GM12891 (cell line): ENCODE measurements around the gene CDCA3.
A peak's percentile ranks its signal among the peaks of the same experiment; 100 is the strongest.
"Not testable (repeated sequence)": the region's sequence is repeated elsewhere in the genome, so short reads cannot be mapped to it uniquely, and the experiment has no call there.

Source experiments
- DNase-seq: peaks from one replicate; pipeline ENCODE4 v3.0.0; 2011; ENCODE audit warnings: low spot score; ENCODE audit not compliant: insufficient read length
- FAIRE-seq: peaks from 2 replicates; lab custom pipeline; 2011; peaks lifted over from hg19 to GRCh38; lab: Jason Lieb, UNC
- PAX5 ChIP-seq: IDR thresholded peaks from 2 replicates; pipeline ENCODE4 v1.6.1; 2011; ENCODE audit warnings: low read length, moderate library complexity, mild to moderate bottlenecking; ENCODE audit not compliant: insufficient read depth, severe bottlenecking
- POLR2A ChIP-seq: IDR thresholded peaks from 2 replicates; pipeline ENCODE4 v1.6.1; 2011; ENCODE audit warnings: low read depth, low read length, control low read depth
- POLR2AphosphoS5 ChIP-seq: IDR thresholded peaks from 2 replicates; pipeline ENCODE4 v1.6.1; 2011; ENCODE audit warnings: low read depth, low read length, control low read depth
- POU2F2 ChIP-seq: IDR thresholded peaks from 2 replicates; pipeline ENCODE4 v1.6.1; 2011; ENCODE audit warnings: low read depth, mild to moderate bottlenecking, control low read depth, low read length, moderate library complexity
- SPI1 ChIP-seq: IDR thresholded peaks from 2 replicates; pipeline ENCODE4 v1.6.1; 2011; ENCODE audit warnings: low read depth, low read length, control low read depth
- TAF1 ChIP-seq: IDR thresholded peaks from 2 replicates; pipeline ENCODE4 v1.6.1; 2011; ENCODE audit warnings: low read depth, low read length, control low read depth

The CDCA3 gene

DNA sequence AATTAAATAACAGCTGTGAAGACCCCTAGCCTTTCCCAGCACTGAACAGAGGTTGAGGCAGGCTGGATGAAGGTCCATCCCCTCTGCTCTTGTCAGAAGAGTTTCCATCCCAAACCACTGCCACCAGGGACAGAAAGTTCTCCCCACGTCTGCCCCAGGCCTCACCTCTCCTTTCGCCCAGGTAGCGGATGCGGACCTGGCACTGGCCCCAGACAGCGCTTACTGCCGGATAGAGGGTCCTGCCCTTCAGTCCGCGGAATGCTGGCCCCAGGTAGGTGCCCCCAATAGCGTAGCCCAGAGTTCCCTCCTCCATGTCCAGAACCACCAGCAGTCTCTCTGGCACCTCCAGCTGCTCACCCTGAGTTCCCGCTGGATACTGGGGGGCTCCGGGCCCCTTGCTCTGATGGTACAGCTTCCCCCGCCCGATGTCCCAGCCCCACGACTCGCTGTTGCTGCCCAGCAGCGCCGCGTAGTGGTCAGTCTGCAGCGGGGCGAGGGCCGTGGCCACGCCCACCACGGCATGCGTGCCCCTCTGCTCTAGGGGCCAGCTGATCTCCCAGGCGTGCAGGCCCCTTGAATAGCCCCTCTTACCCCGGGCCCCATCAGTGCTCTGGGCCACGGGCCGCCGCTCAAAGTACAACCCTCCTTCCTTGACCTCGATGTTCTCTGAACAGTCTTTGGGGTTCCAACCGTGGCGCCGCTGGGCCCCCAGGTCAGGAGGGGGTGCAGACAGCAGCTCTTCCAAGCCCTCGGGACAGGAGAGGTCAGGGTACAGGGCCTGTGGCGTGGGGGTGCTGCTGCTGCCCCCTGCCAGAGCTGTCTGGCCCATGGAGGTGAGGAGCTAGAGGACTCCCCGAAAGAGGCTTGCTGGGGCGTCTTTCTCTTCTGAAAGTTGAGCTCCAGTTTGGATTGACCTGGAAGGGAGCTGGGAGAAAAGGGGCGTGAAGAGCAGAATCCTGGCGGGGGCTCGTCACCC is 21.3 kb upstream of the CDCA3 start:
- peak; percentile 76 for DNase-seq
- no peak; the same call in 1 of the 2 replicates for TF ChIP-seq POU2F2
- 0 out of 2 replicates have a peak, but pooled peaks have one; percentile 24 for TF ChIP-seq POLR2A
- peak; percentile 93 for FAIRE-seq

DNA sequence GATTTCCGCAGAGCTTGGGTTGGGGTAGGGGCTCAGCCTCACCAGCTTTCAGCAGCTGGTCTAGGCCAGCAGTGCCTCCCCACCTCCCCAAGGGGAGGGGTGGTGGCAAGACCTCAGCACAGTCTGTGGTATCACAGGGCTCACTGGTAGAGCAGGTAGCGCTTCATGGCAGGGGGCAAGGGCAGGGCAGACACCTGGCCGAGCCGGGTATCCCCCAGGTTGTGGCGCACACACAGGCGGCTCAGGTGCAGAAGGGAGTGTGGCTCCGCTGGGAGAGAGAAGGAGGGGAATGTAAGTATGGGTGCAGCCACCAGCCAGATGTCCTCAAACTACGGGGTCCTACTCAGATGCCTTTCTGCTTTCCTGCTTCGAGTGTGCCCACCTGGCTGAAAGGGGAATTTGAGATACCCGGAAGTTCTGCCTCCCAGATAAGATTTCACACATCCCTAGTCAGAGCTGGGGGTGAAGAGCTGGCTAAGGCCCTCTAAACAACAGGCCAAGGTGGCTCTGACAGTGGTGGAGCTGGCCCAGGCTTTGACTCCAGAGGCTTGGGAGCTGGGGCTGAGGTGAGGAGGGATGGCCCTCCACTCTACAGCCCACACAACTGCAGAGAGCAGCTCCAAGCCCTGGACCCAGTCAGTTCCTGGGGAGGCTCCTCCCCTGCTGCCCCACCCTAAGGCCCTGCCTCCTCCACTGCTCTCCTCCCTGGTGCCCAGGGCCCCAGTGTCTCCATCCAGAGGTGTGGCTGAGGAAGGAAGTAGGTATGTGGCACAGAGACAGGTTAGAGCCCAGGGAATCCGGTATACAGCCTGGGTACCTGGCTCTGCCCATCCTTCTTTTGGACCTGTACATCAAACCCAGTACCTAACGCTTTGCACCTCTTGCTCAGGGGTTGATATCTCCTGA is 20.2 kb upstream of the CDCA3 start:
- DNase-seq, result no peak
- FAIRE-seq, result no peak
- TF ChIP-seq POLR2AphosphoS5 (peak; percentile 80), POLR2A (peak; percentile 63), SPI1 (no peak), POU2F2 (peak; percentile 77), TAF1 (no peak)

DNA sequence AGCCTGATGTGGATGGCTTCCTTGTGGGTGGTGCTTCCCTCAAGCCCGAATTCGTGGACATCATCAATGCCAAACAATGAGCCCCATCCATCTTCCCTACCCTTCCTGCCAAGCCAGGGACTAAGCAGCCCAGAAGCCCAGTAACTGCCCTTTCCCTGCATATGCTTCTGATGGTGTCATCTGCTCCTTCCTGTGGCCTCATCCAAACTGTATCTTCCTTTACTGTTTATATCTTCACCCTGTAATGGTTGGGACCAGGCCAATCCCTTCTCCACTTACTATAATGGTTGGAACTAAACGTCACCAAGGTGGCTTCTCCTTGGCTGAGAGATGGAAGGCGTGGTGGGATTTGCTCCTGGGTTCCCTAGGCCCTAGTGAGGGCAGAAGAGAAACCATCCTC is 19.2 kb upstream of the CDCA3 start:
- DNase-seq, FAIRE-seq: not testable (repeated sequence)

DNA sequence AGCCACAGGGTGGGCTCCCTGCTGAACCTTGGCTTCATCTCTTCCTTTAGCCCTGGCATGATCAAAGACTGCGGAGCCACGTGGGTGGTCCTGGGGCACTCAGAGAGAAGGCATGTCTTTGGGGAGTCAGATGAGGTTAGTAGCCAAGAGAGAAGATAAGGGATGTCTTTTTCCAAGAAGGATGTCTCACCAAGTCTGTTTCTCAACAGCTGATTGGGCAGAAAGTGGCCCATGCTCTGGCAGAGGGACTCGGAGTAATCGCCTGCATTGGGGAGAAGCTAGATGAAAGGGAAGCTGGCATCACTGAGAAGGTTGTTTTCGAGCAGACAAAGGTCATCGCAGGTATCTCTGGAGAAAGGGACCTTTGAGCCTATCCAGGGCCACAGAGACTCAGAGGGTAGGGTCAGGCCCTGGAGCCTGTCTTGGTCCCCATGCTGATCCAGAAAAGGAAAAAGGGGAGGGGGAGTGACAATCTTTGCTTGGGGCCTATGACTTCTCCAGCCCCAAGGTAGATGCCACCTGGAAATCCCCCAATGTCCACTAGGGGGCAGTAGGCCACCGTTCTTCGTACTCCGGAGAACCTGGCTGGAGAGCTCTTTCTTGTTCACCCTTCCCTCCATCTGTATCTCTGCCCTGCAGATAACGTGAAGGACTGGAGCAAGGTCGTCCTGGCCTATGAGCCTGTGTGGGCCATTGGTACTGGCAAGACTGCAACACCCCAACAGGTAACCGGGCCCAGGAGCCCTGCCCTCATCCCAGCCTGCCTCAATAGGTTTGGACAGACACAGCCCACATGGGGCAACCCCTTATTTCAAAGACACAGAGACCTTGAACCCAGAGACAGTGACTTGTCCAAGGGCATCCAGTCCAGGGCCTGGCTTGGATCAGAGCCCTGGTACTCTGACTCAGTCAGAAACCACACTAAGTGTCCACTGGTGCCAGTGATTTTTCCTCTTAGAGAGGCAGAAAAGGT is 18.2 kb upstream of the CDCA3 start:
- no peak for TF ChIP-seq SPI1
- TF ChIP-seq POLR2AphosphoS5, result no peak
- no peak for TF ChIP-seq PAX5
- TF ChIP-seq POU2F2, result no peak
- TF ChIP-seq TAF1, result no peak
- TF ChIP-seq POLR2A, result peak; percentile 16; the same call in 1 of the 2 replicates
- FAIRE-seq (peak; percentile 83), DNase-seq (no peak)

- TF ChIP-seq TAF1 (no peak), POLR2A (no peak), PAX5 (no peak), SPI1 (no peak)
- FAIRE-seq, result peak; percentile 87
- no peak for DNase-seq
Measured at GRCh38 chr12:6868211-6869048, 17.3 kb upstream of the CDCA3 start.

- TF ChIP-seq TAF1 (peak; percentile 96), POLR2AphosphoS5 (peak; percentile 98), PAX5 (no peak), POLR2A (peak; percentile 98), SPI1 (no peak), POU2F2 (peak; percentile 81)
- FAIRE-seq, result peak; percentile 97
- DNase-seq, result peak; percentile 93
Measured at GRCh38 chr12:6867413-6868210, 16.5 kb upstream of the CDCA3 start, which contains the start of gene TPI1. TPI1 (plus strand) TSS chr12:6867531; CDS start chr12:6867567, 36 bp downstream.

DNA sequence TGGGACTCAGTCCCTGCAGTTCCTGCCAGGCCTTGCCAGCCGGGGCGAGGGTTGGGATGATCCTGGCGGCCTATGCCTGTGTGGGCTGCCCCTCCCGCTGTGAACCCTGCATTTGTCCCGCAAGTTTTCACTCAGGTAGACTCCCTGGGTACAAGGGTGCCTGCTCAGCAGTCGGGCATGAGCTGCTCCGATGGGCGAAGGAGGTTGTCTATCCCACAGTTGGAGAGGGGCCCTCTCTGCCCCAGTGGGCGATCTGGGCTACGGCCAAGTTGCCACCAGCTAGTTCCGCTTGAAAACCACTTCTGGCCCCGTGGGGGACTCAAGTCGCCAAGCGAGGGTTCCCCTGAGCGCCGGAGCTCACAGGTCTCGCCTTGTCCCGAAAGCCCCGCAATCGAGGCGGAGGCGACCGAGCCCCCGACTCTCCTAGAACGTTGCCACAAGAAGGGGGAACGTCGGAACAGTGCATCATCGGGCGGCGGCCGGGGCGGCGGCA is 15.9 kb upstream of the CDCA3 start:
- DNase-seq (no peak), FAIRE-seq (no peak)
- no peak for TF ChIP-seq SPI1

GRCh38 chr12:6866163-6866919 is 15.3 kb upstream of the CDCA3 start:
- DNase-seq (no peak), FAIRE-seq (no peak)
- TF ChIP-seq POU2F2 (no peak), PAX5 (no peak), POLR2A (no peak), POLR2AphosphoS5 (no peak), TAF1 (no peak), SPI1 (no peak)

- not testable (repeated sequence) for FAIRE-seq, DNase-seq
Measured at GRCh38 chr12:6865307-6865706, 14.2 kb upstream of the CDCA3 start.
